HG03280 (cell line): ENCODE results near the gene STK31.
"Not testable (repeated sequence)": the region's sequence is repeated elsewhere in the genome, so short reads cannot be mapped to it uniquely, and the experiment has no call there.

Source experiments
- ATAC-seq: cut with Tn5 transposase; IDR thresholded peaks from one replicate; pipeline ENCODE4 v1.9.1; 2021; ENCODE audit warnings: mild to moderate bottlenecking, moderate library complexity; ENCODE audit not compliant: unreplicated experiment

The STK31 gene

GRCh38 chr7:23712368-23713284 lies 2.6 kb downstream of the STK31 start:
- no peak for ATAC-seq

- ATAC-seq = no peak
Observed at GRCh38 chr7:23713285-23714149, 3.5 kb downstream of the STK31 start.

- ATAC-seq = no peak
Observed at GRCh38 chr7:23714150-23714464, 4.1 kb downstream of the STK31 start.

- no peak for ATAC-seq
Observed at GRCh38 chr7:23714579-23714978, 4.6 kb downstream of the STK31 start.

- ATAC-seq = no peak
Observed at GRCh38 chr7:23715099-23715498, 5.1 kb downstream of the STK31 start.

GRCh38 chr7:23717788-23718187 lies 7.8 kb downstream of the STK31 start:
- ATAC-seq = no peak

GRCh38 chr7:23721456-23721855 lies 11.4 kb downstream of the STK31 start:
- ATAC-seq = no peak

- ATAC-seq = not testable (repeated sequence)
Observed at GRCh38 chr7:23722587-23723216, 12.7 kb downstream of the STK31 start.

GRCh38 chr7:23724113-23724512 lies 14.1 kb downstream of the STK31 start:
- not testable (repeated sequence) for ATAC-seq

GRCh38 chr7:23742051-23742450 lies 32.0 kb downstream of the STK31 start:
- no peak for ATAC-seq

GRCh38 chr7:23743226-23743625 lies 33.2 kb downstream of the STK31 start:
- ATAC-seq = no peak

GRCh38 chr7:23746629-23747028 lies 36.6 kb downstream of the STK31 start:
- no peak for ATAC-seq

GRCh38 chr7:23751852-23752251 lies 41.8 kb downstream of the STK31 start:
- ATAC-seq = no peak

- ATAC-seq = not testable (repeated sequence)
Observed at GRCh38 chr7:23758839-23759238, 48.8 kb downstream of the STK31 start.

GRCh38 chr7:23759671-23760391 lies 49.8 kb downstream of the STK31 start:
- no peak for ATAC-seq

GRCh38 chr7:23765943-23766342 lies 55.9 kb downstream of the STK31 start:
- ATAC-seq = no peak

GRCh38 chr7:23767514-23767913 lies 57.5 kb downstream of the STK31 start:
- ATAC-seq = no peak

GRCh38 chr7:23768022-23768421 lies 58.0 kb downstream of the STK31 start:
- ATAC-seq = no peak

GRCh38 chr7:23779185-23779800 lies 69.3 kb downstream of the STK31 start:
- not testable (repeated sequence) for ATAC-seq

GRCh38 chr7:23783115-23783514 lies 73.1 kb downstream of the STK31 start:
- no peak for ATAC-seq
